Natural killer cell (primary cell): ENCODE results near the gene PGAP3. TPM values are rescaled to one million over a fixed set of nuclear protein-coding genes. Genes with fewer than 3 reads are reported as not detected.
A peak's percentile ranks its signal among the peaks of the same experiment; 100 is the strongest.

Experiments used
- ATAC-seq, 3 donors: fragments of 150-1000 bp in 2 of 3; fragments of 200-7000 bp in 1 of 3; cut with Tn5 transposase; 1 replicate in 1 of 3; 2 replicates in 2 of 3; pipeline ENCODE4 v1.10.0; 2021; ENCODE audit warnings: mild to moderate bottlenecking in 2 of 3, moderate library complexity in 2 of 3
- DNase-seq, 2 donors: peaks; one replicate each; pipeline versions ENCODE4 v3.0.0 to v3.0.0-alpha.2; 2013 to 2021; ENCODE audit warnings: mixed read lengths in 1 of 2
- H3K27ac ChIP-seq: one replicate; pipeline ENCODE4 v1.5.1; 2013; ENCODE audit warnings: mild to moderate bottlenecking, low read length
- H3K27me3 ChIP-seq: one replicate; pipeline ENCODE4 v1.6.1; 2013; ENCODE audit warnings: low read length; ENCODE audit not compliant: control insufficient read depth, insufficient read depth
- H3K36me3 ChIP-seq: one replicate; pipeline ENCODE4 v1.6.1; 2013; ENCODE audit warnings: low read length; ENCODE audit not compliant: control insufficient read depth, insufficient read depth
- H3K4me1 ChIP-seq: one replicate; pipeline ENCODE4 v1.6.1; 2013; ENCODE audit warnings: low read length; ENCODE audit not compliant: control insufficient read depth, insufficient read depth
- H3K4me3 ChIP-seq: one replicate; pipeline ENCODE4 v1.5.1; 2013; ENCODE audit warnings: low read length
- H3K9me3 ChIP-seq: one replicate; pipeline ENCODE4 v1.6.1; 2013; ENCODE audit warnings: low read length; ENCODE audit not compliant: control insufficient read depth, insufficient read depth
- H3K27ac Mint-ChIP-seq, 2 donors: one replicate each; pipeline ENCODE4 v1.8.0; 2022; ENCODE audit warnings: mild to moderate bottlenecking in 2 of 2, mixed read lengths in 2 of 2, moderate library complexity in 1 of 2
- H3K27me3 Mint-ChIP-seq, 2 donors: one replicate each; pipeline ENCODE4 v1.8.0; 2022; ENCODE audit warnings: low read depth in 2 of 2, mixed read lengths in 2 of 2
- H3K36me3 Mint-ChIP-seq: one replicate; pipeline ENCODE4 v1.8.0; 2022; ENCODE audit warnings: mixed read lengths
- H3K4me1 Mint-ChIP-seq, 2 donors: one replicate each; pipeline ENCODE4 v1.8.0; 2022; ENCODE audit warnings: mixed read lengths in 2 of 2
- H3K4me3 Mint-ChIP-seq: one replicate; pipeline ENCODE4 v1.8.0; 2022; ENCODE audit warnings: mild to moderate bottlenecking, moderate library complexity, mixed read lengths
- H3K9me3 Mint-ChIP-seq, 2 donors: one replicate each; pipeline ENCODE4 v1.8.0; 2022; ENCODE audit warnings: mixed read lengths in 2 of 2
- CTCF ChIP-seq: fragments of 200-600 bp; IDR thresholded peaks from one replicate; pipeline ENCODE4 v1.8.0; 2022; ENCODE audit warnings: antibody characterized with exemption
- WGBS: methylation state at CpG from one replicate; pipeline ENCODE4 v1.1.7; 2013; ENCODE audit warnings: missing lambda C conversion rate; ENCODE audit not compliant: insufficient coverage; 5-methylcytosine and 5-hydroxymethylcytosine counted together
- intact Hi-C: fragments of 100-400 bp; cut with micrococcal nuclease; formaldehyde crosslinking; loops from one replicate; pipeline ENCODE4 v1.14.2; 2022
- total RNA-seq, 4 donors: library from RNA; stranded (reverse); fragments of 120-200 nt in 1 of 4; gene quantifications; one replicate each; pipeline versions ENCODE4 v1.2.3 to v1.2.4, GENCODE V29; 2013 to 2022

Gene PGAP3, protein sequence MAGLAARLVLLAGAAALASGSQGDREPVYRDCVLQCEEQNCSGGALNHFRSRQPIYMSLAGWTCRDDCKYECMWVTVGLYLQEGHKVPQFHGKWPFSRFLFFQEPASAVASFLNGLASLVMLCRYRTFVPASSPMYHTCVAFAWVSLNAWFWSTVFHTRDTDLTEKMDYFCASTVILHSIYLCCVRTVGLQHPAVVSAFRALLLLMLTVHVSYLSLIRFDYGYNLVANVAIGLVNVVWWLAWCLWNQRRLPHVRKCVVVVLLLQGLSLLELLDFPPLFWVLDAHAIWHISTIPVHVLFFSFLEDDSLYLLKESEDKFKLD
- 10 to 100 TPM; 45.8 to 57.8 (median 52.4) TPM for total RNA-seq
- total RNA-seq (2013), result 24.0 TPM

GRCh38 chr17:39687546-39688474 is at the start of gene PGAP3:
Gene PGAP3, minus strand, starts transcription at chr17:39688057. Its CDS starts 43 bp downstream, at chr17:39688014.
- peak; percentile 94 for ATAC-seq
- under 1% methylated on average over 42 of the region's 45 CpGs for WGBS
- peak within 1 kb of the TSS; percentile 96 to 98 for H3K27ac Mint-ChIP-seq

DNA sequence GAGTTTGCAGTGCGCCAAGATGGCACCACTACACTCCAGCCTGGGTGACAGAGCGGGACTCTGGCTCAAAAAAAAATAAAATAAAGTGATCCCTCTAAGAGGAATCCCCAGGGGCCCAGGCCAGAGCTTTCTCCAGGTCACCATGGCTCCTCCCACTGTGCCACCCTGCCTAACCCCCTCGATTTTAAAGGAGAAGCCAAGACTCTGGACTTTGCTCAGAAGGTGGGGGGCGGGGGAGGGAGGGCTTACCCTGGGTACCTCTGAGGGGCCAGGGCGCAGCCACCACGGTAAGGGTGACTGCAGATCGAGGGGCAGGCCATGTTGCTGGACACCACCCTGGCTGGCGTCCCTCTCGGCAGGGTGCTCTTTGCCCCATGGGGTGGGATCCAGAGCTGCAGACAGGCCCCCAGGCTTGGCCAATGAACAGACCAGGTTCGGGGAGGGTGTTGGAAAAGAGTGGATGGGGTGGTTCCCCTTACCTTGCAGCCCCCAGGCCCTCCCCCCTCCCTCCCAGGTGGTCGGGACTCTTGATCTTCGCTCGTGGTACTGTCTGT is 49.4 kb upstream of the PGAP3 start:
- ATAC-seq, result no peak

More at GRCh38 chr17:39687546-39688474, at the start of gene PGAP3:
- H3K27me3 ChIP-seq, result no peaks in the 10 kb centered on the region
- TF ChIP-seq CTCF, result no peak
- intact Hi-C loops, result no loop called here
- H3K4me1 ChIP-seq, result peaks cover 17% of the 10 kb centered on the region
- H3K9me3 ChIP-seq, result no peaks in the 10 kb centered on the region
- peak; percentile 79 to 90 for DNase-seq
- Mint-ChIP-seq H3K9me3 (no peaks in the 10 kb centered on the region), H3K36me3 (no peaks in the 10 kb centered on the region), H3K27me3 (no peaks in the 10 kb centered on the region), H3K4me3 (peak within 1 kb of the TSS; percentile 93), H3K4me1 (peaks cover 31% of the 10 kb centered on the region in 2 donors)
- H3K27ac ChIP-seq, result peak within 1 kb of the TSS; percentile 88
- peak within 1 kb of the TSS; percentile 90 for H3K4me3 ChIP-seq
- H3K36me3 ChIP-seq, result peaks cover 7% of the 10 kb centered on the region

More for the DNA sequence above, 49.4 kb upstream of the PGAP3 start:
- H3K4me3 Mint-ChIP-seq, result no peak overlapping the region
- H3K27me3 Mint-ChIP-seq, result peaks cover 18 to 27% of the 10 kb centered on the region in 2 donors
- no peaks in the 10 kb centered on the region for H3K36me3 Mint-ChIP-seq
- no peaks in the 10 kb centered on the region for H3K9me3 Mint-ChIP-seq
- H3K27ac ChIP-seq, result no peak overlapping the region
- no peak for TF ChIP-seq CTCF
- H3K36me3 ChIP-seq, result no peaks in the 10 kb centered on the region
- WGBS, result 72% methylated on average over 12 of the region's 13 CpGs
- H3K27me3 ChIP-seq, result peaks cover 21% of the 10 kb centered on the region
- no peaks in the 10 kb centered on the region for H3K9me3 ChIP-seq
- H3K4me3 ChIP-seq, result no peak overlapping the region
- H3K4me1 ChIP-seq, result peaks cover 22% of the 10 kb centered on the region
- H3K4me1 Mint-ChIP-seq, result peaks cover 6 to 20% of the 10 kb centered on the region in 2 donors
- no peak for DNase-seq
- H3K27ac Mint-ChIP-seq, result no peak overlapping the region
- intact Hi-C loops, result loop anchor here (10.0 kb wide), 1 partner anchor 62 kb away; no protein-coding TSS in a partner anchor
